CD4-positive, alpha-beta T cell (primary cell): ENCODE data around the gene CFAP20DC. TPM values are rescaled to one million over a fixed set of nuclear protein-coding genes. Genes with fewer than 3 reads are reported as not detected.
"Not testable (repeated sequence)": the region's sequence is repeated elsewhere in the genome, so short reads cannot be mapped to it uniquely, and the experiment has no call there.

Experiments
- ATAC-seq: fragments of 200-7000 bp; cut with Tn5 transposase; one replicate; pipeline ENCODE4 v1.10.0; 2022; ENCODE audit warnings: mild to moderate bottlenecking; ENCODE audit not compliant: poor library complexity
- CTCF ChIA-PET: fragments of 350-600 bp; sonication (Branson Sonifier 250); formaldehyde crosslinking; loops from one replicate; lab custom pipeline; 2021; ENCODE audit warnings: antibody characterized with exemption, inconsistent platforms; lab: Charles Lee
- POLR2A ChIA-PET: fragments of 350-600 bp; sonication (Branson Sonifier 250); formaldehyde crosslinking; loops from one replicate; lab custom pipeline; 2021; ENCODE audit warnings: antibody characterized with exemption, inconsistent platforms; lab: Charles Lee
- DNase-seq, 14 experiments: peaks; one replicate each; pipeline ENCODE4 v3.0.0-alpha.2; 2013 to 2020; ENCODE audit warnings: mixed read lengths in 2 of 14
- H3K27ac ChIP-seq, 2 donors: one replicate each; pipeline versions ENCODE4 v1.5.1 to v1.7.0; 2013; ENCODE audit warnings: low read length in 2 of 2, low read depth in 1 of 2, mild to moderate bottlenecking in 1 of 2
- H3K27me3 ChIP-seq, 2 experiments: 1 replicate in 1 of 2; 2 replicates in 1 of 2; pipeline versions ENCODE4 v1.6.1 to v1.7.0; 2013; ENCODE audit warnings: low read length in 2 of 2, control low read depth in 1 of 2, mild to moderate bottlenecking in 1 of 2, moderate library complexity in 1 of 2; ENCODE audit not compliant: insufficient read depth in 2 of 2, control insufficient read depth in 1 of 2
- H3K36me3 ChIP-seq: one replicate; pipeline ENCODE4 v1.6.1; 2013; ENCODE audit warnings: low read length, control low read depth; ENCODE audit not compliant: insufficient read depth
- H3K4me1 ChIP-seq: one replicate; pipeline ENCODE4 v1.6.1; 2013; ENCODE audit warnings: low read length, control low read depth; ENCODE audit not compliant: insufficient read depth
- H3K4me3 ChIP-seq: one replicate; pipeline ENCODE4 v1.5.1; 2013; ENCODE audit warnings: mild to moderate bottlenecking, low read length, moderate library complexity
- H3K9me3 ChIP-seq, 2 experiments: 1 replicate in 1 of 2; 2 replicates in 1 of 2; pipeline versions ENCODE4 v1.6.1 to v1.7.0; 2013; ENCODE audit warnings: low read length in 2 of 2, mild to moderate bottlenecking in 2 of 2, control low read depth in 1 of 2, moderate library complexity in 1 of 2; ENCODE audit not compliant: control insufficient read depth in 1 of 2, insufficient read depth in 1 of 2
- H3K27ac Mint-ChIP-seq: one replicate; pipeline ENCODE4 v1.8.0; 2020; ENCODE audit warnings: mixed read lengths
- H3K27me3 Mint-ChIP-seq: one replicate; pipeline ENCODE4 v1.8.0; 2021; ENCODE audit warnings: mixed read lengths
- H3K36me3 Mint-ChIP-seq: one replicate; pipeline ENCODE4 v1.8.0; 2021; ENCODE audit warnings: low read depth, mixed read lengths
- H3K4me1 Mint-ChIP-seq: one replicate; pipeline ENCODE4 v1.8.0; 2021; ENCODE audit warnings: low read depth, mixed read lengths
- H3K4me3 Mint-ChIP-seq: one replicate; pipeline ENCODE4 v1.8.0; 2020; ENCODE audit warnings: mild to moderate bottlenecking, mixed read lengths
- H3K9me3 Mint-ChIP-seq: one replicate; pipeline ENCODE4 v1.8.0; 2020; ENCODE audit warnings: mixed read lengths
- intact Hi-C, 2 experiments: fragments of 100-400 bp; cut with DNase I in 1 of 2; cut with micrococcal nuclease in 1 of 2; formaldehyde crosslinking; loops; one replicate each; pipeline versions ENCODE4 v1.15.1 to v1.9.0; 2023 to 2025; cut with DNase I, micrococcal nuclease
- polyA plus RNA-seq, 2 donors: library from polyadenylated mRNA; unstranded; fragments of 120-200 nt; gene quantifications; one replicate each; pipeline ENCODE4 v1.2.1, GENCODE V29; 2013
- total RNA-seq, 174 experiments: library from RNA in 2 of 174; stranded (reverse) in 2 of 174; gene quantifications; one replicate each; pipeline ENCODE4 v1.2.3 and lab custom pipeline; 2021 to 2026
- TF ChIP-seq, protein P1 (sequence below): fragments of 200-600 bp; IDR thresholded peaks from one replicate; pipeline ENCODE4 v1.8.0; 2022; ENCODE audit warnings: antibody characterized with exemption, mild to moderate bottlenecking

CFAP20DC gene
- under 1 TPM; 0.11 to 0.20 TPM for total RNA-seq
- 0.16 TPM for polyA plus RNA-seq (2013, experiment 1 of 2)
- 0.23 TPM for polyA plus RNA-seq (2013, experiment 2 of 2)
- 0 to 3.2 (median 0.32) reads per million in 172 experiments for total RNA-seq (lab: John Stamatoyannopoulos, UW)

DNA sequence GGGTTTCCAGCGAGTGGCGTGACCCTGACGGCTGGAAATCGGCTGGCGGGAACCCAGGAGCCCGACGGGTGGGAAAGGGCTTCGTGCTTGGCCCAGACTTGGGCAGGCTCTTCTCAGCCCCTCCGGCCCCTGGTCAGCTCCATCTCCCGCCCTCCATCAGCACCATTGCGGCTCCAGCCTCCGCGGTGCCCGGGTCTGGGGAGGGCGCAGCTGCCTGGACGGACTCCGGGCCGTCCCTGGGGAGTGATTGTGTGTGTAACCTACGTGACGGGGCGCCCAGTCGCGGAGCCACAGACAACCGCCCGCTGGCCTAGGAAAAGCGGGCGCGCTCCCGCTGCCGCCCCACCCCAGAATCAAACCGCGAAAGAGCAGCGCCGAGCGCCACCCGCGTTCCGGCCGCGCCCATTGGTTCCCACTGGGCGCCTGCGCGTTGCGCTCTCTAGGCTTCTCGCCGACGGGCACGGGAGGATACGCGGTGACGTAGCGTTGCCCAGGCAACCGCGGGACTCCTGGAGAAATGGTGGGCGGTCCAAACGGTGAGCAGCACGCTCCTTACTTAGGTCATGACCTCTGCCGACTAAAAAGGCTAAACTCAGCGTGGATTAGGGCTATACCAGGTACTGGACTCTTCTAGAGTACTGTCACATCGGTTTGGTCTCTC is at the start of gene CFAP20DC:
TSS of gene CFAP20DC (minus strand) at position 355 of the 661 bp plus-strand sequence. CDS start 394 bp downstream, outside the sequence.
- Mint-ChIP-seq H3K27ac (peak within 1 kb of the TSS; percentile 74), H3K9me3 (no peaks in the 10 kb centered on the region), H3K4me1 (peaks cover 6% of the 10 kb centered on the region), H3K36me3 (no peaks in the 10 kb centered on the region), H3K4me3 (peak within 1 kb of the TSS; percentile 85), H3K27me3 (no peaks in the 10 kb centered on the region)
- ATAC-seq = peak; percentile 95
- peak within 1 kb of the TSS in 1 of 2 donors; percentile 35 for H3K27ac ChIP-seq
- peaks cover 0 to 14% of the 10 kb centered on the region in 2 experiments for H3K9me3 ChIP-seq
- ChIA-PET POLR2A (no interaction called here), CTCF (no interaction called here)
- no peaks in the 10 kb centered on the region for H3K36me3 ChIP-seq
- TF ChIP-seq, protein P1, sequence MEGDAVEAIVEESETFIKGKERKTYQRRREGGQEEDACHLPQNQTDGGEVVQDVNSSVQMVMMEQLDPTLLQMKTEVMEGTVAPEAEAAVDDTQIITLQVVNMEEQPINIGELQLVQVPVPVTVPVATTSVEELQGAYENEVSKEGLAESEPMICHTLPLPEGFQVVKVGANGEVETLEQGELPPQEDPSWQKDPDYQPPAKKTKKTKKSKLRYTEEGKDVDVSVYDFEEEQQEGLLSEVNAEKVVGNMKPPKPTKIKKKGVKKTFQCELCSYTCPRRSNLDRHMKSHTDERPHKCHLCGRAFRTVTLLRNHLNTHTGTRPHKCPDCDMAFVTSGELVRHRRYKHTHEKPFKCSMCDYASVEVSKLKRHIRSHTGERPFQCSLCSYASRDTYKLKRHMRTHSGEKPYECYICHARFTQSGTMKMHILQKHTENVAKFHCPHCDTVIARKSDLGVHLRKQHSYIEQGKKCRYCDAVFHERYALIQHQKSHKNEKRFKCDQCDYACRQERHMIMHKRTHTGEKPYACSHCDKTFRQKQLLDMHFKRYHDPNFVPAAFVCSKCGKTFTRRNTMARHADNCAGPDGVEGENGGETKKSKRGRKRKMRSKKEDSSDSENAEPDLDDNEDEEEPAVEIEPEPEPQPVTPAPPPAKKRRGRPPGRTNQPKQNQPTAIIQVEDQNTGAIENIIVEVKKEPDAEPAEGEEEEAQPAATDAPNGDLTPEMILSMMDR = no peak
- H3K4me3 ChIP-seq = peak within 1 kb of the TSS; percentile 72
- H3K4me1 ChIP-seq = peaks cover 12% of the 10 kb centered on the region
- DNase-seq = peak; percentile 66 to 95 (median 84)
- no peaks in the 10 kb centered on the region for H3K27me3 ChIP-seq
- intact Hi-C loops = loop anchor here (5.0 kb wide), 2 partner anchors 408 to 482 kb away; no protein-coding TSS in a partner anchor

DNA sequence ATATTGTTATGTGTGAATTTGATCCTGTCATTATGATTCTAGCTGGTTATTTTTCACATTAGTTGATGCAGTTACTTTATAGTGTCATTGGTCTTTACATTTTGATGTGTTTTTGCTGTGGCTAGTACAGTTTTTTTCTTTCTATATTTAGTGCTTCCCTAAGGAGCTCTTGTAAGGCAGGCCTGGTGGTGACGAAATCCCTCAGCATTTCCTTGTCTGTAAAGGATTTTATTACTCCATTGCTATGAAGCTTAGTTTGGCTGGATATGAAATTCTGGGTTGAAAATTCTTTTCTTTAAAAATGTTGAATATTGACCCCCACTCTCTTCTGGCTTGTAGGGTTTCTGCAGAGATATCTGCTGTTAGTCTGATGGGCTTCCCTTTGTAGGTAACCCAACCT is 48.7 kb upstream of the CFAP20DC start:
- ATAC-seq, H3K4me1 ChIP-seq, DNase-seq, H3K27ac Mint-ChIP-seq, H3K36me3 ChIP-seq, H3K36me3 Mint-ChIP-seq, H3K4me1 Mint-ChIP-seq, intact Hi-C loops, H3K9me3 ChIP-seq, H3K4me3 Mint-ChIP-seq, H3K4me3 ChIP-seq, POLR2A ChIA-PET, H3K27ac ChIP-seq, H3K9me3 Mint-ChIP-seq, CTCF ChIA-PET, H3K27me3 ChIP-seq: not testable (repeated sequence)
- peaks cover 28% of the 10 kb centered on the region for H3K27me3 Mint-ChIP-seq

DNA sequence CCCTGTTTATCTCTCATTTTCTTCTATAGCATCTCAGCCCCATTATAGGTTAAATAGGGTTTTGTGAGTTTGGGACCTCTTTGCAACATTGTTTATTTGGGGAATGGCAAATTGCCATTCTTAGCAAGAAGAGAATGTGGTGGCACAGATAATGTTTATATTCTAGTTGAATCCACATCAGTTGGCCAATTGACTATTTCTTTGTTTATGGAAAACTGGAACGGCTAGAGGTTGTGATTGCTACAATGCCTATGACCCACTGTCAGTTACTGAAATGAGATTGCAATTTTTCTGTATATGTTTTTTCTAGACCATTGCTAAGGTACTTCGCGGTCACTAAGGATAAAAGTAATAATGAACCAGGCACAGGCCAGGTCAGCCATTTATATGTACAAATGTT is 44.6 kb upstream of the CFAP20DC start:
- Mint-ChIP-seq H3K4me1 (no peaks in the 10 kb centered on the region), H3K27ac (no peak overlapping the region), H3K27me3 (peaks cover 15% of the 10 kb centered on the region)

More for the DNA sequence above, 44.6 kb upstream of the CFAP20DC start:
- no peaks in the 10 kb centered on the region for H3K4me1 ChIP-seq
- Mint-ChIP-seq H3K9me3 (peaks cover 8% of the 10 kb centered on the region), H3K4me3 (no peak overlapping the region), H3K36me3 (no peaks in the 10 kb centered on the region)
- no peaks in the 10 kb centered on the region for H3K27me3 ChIP-seq
- no peaks in the 10 kb centered on the region for H3K9me3 ChIP-seq
- no peak for DNase-seq
- intact Hi-C loops = no loop called here
- POLR2A ChIA-PET = no interaction called here
- H3K27ac ChIP-seq = no peak overlapping the region
- H3K4me3 ChIP-seq = no peak overlapping the region
- TF ChIP-seq, protein P1 = no peak
- CTCF ChIA-PET = no interaction called here
- no peaks in the 10 kb centered on the region for H3K36me3 ChIP-seq
- ATAC-seq = no peak
